ENCODE results near the gene SAYSD1.

The SAYSD1 gene

DNA sequence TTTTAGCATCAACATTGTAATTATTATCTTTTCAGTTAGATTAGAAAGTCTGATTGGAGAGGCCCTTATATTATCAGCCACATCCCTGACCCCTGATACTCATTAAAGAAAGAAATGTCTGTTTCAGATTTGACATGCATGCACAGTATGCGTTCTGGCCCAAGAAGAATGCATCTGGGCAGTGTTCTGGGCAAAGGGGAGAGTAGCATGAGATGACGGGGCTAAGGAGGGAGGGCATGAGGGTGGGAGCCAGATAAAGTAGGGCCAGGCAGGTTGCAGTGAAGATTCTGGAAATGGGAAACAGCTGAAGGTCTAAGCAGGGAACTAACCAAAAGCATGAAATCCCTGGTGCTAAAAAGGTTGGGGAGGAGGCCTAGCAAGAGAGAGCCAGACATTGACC, 7.3 kb downstream of the SAYSD1 start:
- no peak for DNase-seq

- no peak for DNase-seq
Observed at GRCh38 chr6:39107034-39107433, 8.0 kb downstream of the SAYSD1 start.

DNA sequence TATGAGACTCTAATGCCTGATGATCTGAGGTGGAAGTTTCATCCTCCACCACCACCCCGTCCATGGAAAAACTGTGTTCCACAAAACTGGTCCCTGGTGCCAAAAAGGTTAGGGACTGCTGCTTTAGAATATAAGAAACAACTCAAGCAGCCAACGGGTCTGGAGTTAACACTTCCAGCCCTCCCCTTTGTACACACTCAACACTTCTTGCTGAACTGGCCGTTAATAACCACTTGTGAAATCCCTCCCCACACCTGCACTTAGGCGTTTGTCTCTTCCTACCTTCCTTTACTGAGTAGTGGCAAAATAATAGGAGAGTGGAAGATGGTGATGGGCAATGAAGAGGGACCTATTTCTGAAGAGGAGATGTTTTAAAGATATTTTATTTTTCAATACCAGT, 10.5 kb downstream of the SAYSD1 start:
- DNase-seq, result no peak

DNA sequence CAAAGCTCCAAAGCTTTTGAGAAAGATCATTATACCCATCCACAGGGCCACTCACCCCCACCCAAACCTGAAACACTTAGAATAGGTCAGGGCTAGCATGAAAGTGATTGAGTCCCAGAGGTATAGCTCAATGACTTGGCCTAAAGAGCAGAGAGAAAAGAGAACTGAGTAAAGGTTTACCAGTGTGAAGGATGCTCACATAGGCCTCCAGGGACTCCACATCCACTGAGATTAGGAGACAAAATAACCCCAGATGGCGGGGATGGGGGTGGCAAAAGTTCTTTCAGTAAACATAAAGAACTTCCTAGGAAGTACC, 12.2 kb downstream of the SAYSD1 start:
- DNase-seq, result no peak

GRCh38 chr6:39102071-39102820, 12.7 kb downstream of the SAYSD1 start:
- DNase-seq, result no peak

DNA sequence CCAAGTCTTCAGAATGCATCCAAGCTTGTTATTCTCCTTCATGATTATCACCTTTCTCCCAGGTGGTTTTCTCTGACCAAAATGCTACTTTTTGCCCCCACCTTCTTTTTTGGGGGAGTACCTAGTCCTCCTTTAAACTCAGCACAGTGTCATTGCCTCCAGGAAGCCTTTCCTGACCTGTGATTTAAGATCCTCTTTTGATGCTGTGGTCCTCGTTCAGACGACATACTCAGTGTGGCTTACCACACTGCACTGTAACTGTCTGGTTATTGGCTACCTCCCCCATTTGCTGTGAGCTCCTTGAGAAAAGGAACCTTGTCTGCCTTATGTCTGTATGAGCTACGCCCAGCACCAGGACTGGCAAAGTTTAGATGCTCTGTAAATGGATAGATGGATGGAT, 14.6 kb downstream of the SAYSD1 start:
- no peak for DNase-seq

- DNase-seq, result no peak
Observed at GRCh38 chr6:39095578-39095977, 19.4 kb downstream of the SAYSD1 start.

DNA sequence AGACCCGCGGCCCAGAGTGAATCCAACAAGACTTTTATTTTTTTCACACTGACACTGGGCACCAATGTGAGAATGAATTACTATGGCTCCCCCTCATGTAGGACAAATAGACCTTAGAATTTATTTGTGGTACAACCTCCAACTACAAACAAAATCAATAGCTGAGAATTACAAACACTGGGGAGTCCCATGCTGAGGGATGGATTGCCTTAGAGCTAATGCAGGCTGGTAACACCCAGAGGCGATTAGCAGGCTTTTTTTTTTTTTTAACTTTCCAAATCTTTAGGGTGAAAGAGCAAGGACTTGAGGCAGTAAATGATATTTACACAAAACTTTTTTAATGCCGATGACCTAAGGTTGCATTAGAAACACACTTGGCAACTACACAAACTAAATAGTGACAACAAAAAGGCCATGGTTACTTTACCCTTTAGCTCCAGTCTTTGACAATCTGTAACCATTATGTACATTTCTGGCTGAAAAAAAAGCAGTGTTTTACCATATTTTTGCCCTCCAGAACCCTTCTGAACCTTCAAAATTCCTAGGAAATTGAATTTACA, 21.8 kb downstream of the SAYSD1 start:
- DNase-seq, result no peak

GRCh38 chr6:39092124-39092523, 22.9 kb downstream of the SAYSD1 start:
- DNase-seq, result peak; percentile 14

DNA sequence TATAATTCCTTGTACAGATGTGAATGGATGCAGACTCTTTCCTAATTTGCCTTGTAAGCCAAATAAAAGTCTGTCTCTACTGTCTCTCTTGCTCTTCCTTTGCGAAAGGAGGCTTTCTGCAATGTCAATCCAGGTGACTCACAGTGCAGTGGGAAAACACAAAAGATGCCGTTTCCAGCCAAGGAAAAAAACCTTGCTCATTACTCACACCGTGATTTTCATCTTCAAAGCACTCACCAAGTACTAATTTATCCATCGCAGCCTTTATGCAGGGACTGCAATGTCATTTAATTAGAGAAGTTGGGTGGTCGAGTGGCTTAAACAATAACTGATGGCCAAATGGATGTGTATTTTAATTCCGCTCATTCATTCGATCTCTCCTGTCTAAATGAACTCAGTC, 23.8 kb downstream of the SAYSD1 start:
- DNase-seq, result no peak

DNA sequence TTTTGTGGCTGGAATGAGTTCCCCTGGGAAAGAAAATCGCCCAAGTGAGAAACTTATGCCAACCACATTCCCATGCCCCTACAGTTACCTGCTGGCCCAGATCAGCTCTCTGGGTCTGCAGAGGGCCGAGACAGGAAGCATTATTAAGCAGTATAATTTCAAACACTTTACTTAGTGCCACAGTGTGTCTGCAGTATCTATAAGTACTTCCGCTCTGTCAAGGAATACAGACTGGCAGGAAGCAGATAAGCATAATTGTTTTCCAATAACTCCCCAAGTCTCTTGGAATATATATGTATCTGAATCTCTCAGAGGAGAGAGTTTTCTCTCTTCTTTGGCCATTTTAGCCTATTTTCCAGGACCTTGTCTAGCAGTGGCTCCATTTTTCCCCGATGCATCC, 24.9 kb downstream of the SAYSD1 start:
- DNase-seq, result no peak

- DNase-seq, result no peak
Observed at GRCh38 chr6:39088331-39088730, 26.7 kb downstream of the SAYSD1 start.

GRCh38 chr6:39087197-39087596, 27.8 kb downstream of the SAYSD1 start:
- no peak for DNase-seq

DNA sequence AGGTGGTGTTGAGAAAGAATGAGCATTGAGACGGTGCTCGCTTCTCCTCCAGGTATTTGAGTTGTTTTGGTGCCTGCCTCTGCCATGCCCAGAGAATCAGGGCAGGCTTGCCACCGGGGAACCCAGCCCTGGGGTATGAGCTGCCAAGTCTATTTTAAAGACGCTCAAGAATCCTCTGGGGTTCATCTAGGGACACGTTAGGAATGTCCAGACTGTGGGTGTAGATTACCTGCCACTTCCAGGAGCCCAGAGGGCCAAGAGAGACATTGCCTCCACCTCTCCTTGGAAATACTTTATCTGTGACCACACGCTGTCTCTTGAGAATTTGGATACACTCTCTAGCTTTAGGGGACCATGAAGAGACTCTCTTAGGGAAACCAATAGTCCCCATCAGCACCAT, 28.3 kb downstream of the SAYSD1 start:
- DNase-seq, result no peak

DNA sequence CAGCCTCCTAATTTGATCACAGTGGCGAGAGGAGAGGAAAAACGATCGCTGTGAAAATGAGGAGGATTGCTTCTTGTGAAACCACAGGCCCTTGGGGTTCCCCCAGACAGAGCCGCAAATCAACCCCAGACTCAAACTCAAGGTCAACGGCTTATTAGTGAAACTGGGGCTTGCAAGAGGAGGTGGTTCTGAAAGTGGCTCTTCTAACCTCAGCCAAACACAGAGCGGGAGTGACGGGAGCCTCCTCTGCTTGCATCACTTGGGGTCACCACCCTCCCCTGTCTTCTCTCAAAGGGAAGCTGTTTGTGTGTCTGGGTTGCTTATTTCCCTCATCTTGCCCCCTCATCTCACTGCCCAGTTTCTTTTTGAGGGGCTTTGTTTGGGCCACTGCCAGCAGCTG, 28.7 kb downstream of the SAYSD1 start:
- DNase-seq, result no peak

DNA sequence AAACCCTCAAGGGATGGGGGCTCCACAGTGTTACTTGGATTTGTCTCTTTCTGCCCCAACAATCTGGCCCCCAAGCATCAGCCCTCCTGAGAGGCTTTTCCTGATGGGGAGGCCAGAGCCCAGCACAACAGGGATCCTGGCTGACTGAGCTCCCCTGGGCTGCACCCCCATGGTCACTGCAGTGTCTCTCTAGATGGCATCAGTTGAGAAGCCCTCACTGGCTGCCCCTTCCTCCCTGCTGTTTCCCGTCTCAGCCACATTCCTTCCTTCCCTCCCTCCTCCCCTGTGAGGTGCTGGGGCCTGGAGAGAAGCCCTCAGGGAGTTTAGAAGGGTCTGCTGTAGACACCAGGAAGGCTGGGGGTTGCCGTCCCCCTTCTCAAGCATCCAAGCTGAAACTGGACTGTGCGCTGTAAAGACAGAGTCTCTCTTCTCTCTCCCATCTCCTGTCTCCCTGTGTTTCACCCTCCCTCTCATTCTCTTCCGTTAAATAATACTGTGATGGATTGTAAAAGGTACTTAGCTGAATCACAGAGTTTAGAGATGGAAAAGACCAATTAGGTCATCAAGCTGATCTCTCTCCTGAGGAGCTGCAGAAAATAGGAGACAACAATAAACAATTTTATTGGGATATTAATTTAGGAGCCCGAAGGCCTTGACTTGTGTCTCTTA, 29.7 kb downstream of the SAYSD1 start:
- no peak for DNase-seq

- DNase-seq, result no peak
Observed at GRCh38 chr6:39084506-39084905, 30.5 kb downstream of the SAYSD1 start.

- DNase-seq, result peak; percentile 28
Observed at GRCh38 chr6:39083231-39083634, 31.8 kb downstream of the SAYSD1 start.

DNA sequence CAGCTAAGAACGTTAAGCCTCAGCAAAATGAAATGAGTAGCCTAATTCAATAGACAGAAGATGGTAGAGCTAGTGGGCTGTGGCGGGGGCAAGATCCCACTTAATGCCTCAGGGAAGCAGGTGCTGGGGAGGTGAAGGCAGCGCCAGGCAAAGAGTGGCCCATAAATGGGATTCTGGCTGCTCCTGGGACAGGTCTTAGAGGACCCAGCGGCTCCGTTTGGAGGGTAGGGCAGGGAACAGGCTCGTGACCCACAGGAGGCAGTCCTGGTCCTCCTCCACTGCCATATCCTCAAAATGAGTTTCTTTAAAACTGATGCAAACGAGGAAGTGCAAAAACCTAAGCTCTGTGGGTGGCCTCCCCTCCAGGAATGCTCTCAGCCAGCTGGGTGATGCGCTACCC, 32.7 kb downstream of the SAYSD1 start:
- DNase-seq, result no peak

DNA sequence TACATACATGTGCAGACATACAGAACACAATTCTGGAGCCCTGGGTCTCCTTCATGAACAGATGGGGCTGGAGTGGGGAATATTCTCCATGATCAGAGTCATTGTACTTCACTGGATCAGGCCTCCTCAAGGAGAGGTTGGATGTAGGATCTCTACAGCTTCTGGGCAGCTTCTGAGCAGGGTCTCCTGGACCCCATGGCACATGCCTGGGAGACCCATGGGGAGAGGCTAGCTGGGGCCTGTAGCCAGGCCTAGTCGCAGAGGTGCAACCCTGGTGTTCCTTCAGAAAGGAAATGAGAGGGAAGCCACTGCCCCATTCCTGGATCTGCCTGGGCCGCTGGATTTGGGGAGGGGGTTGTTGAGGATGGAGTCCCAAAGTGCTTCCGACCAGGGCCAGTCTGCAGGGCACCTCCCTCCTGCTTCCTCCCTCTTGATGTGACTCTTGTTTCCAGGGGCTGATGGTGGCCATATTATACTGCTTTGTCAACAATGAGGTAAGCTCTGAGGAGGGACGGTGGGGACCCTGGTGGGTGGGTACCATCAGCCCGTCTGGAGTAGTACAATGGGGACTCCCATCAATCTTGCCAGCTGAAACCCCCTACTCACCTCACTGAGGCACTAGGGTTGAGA, 34.6 kb downstream of the SAYSD1 start:
- DNase-seq, result no peak

DNA sequence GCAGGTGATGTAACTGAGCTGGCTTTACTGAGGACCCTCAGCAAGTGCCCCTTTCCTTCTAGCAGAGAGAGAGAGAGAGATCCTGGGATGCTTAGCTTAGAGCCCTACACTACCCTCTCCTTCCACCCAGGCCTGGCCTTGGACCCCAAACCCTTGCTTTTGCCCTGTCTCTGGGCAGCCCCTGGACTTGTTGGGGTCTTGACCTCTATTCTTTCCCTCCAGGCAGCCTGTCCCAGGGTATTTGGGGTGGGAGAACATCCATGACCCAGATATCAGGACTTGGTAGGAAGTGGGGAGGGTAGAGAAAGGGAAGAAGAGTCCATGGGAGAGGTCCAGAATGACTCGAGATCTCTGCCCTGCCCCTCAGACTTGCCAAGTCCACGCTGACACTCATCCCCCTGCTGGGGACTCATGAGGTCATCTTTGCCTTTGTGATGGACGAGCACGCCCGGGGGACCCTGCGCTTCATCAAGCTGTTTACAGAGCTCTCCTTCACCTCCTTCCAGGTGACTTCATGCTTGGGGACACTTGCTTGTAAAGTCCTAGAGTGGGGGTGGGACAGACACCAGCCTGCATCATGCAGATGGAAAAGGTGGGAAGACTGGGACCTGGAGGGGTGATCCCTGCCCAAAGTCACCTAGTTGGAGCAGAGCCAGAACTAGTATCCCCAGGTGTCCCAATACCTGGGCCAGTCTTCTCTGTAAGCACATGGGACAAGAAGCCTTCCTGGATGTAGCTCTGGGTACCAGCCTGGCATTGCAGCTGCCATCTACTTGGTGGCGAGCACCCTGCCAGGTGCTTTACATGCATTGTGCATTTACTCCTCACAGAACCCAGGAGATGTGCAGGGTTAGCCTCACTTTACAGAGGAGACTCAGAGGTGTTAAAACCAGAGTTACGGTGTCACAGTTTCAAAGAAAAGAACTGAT, 35.5 kb downstream of the SAYSD1 start:
- DNase-seq, result no peak

DNA sequence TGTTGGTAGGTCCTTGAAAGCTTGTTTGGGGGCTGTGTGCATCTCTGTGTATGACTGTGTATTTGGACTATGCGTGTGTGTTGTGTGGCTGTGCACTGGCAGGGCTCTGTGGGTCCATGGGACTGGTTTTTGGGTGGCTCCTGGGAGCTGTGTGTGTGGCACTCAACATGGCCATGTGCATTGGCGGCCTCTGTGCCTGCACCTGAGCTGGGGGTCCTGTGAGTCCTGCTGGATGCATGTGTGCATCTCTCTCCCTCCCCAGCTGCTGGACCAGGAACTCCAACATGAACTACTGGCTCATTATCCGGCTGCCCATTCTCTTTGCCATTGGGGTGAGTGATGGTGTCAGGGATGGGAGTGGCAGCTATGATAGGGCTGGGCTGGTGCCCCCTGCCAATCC, 36.3 kb downstream of the SAYSD1 start:
- DNase-seq, result no peak

Data from DMS153 (cell line).